GM23338 (cell line): ENCODE data around the gene CYP24A1. TPM values are rescaled to one million over a fixed set of nuclear protein-coding genes. Genes with fewer than 3 reads are reported as not detected.

Experiments
- ATAC-seq: fragments of 200-7000 bp; cut with Tn5 transposase; 3 replicates; pipeline ENCODE4 v1.9.1; 2020
- DNase-seq: peaks from one replicate; pipeline ENCODE4 v3.0.0-alpha.2; 2015; ENCODE audit warnings: low spot score
- H2AFZ ChIP-seq: fragments of 200-600 bp; sonication (generic); 2 replicates; pipeline ENCODE4 v1.8.0; 2016; ENCODE audit warnings: antibody characterized with exemption, mild to moderate bottlenecking, moderate library complexity
- H3F3A ChIP-seq: fragments of 200-600 bp; sonication (generic); replicated peaks from 2 replicates; pipeline ENCODE4 v1.8.0; 2017; ENCODE audit warnings: antibody characterized with exemption, mixed run types, low read depth
- H3K27ac ChIP-seq: fragments of 200-600 bp; sonication (generic); 2 replicates; pipeline ENCODE4 v1.6.1; 2016; ENCODE audit warnings: low read depth
- H3K27me3 ChIP-seq: fragments of 200-600 bp; sonication (generic); 2 replicates; pipeline ENCODE4 v1.8.0; 2016; ENCODE audit warnings: mild to moderate bottlenecking, mixed run types, moderate library complexity; ENCODE audit not compliant: insufficient read depth
- H3K36me3 ChIP-seq: fragments of 200-600 bp; sonication (generic); 2 replicates; pipeline ENCODE4 v1.8.0; 2016; ENCODE audit warnings: mild to moderate bottlenecking; ENCODE audit not compliant: insufficient read depth
- H3K4me1 ChIP-seq: fragments of 200-600 bp; sonication (generic); 2 replicates; pipeline ENCODE4 v1.8.0; 2016; ENCODE audit warnings: mild to moderate bottlenecking, moderate library complexity; ENCODE audit not compliant: insufficient read depth
- H3K4me2 ChIP-seq: fragments of 200-600 bp; sonication (generic); 2 replicates; pipeline ENCODE4 v1.7.1; 2017; ENCODE audit warnings: mixed run types
- H3K4me3 ChIP-seq: fragments of 200-600 bp; sonication (generic); 2 replicates; pipeline ENCODE4 v1.6.1; 2016; ENCODE audit warnings: mixed run types
- H3K79me2 ChIP-seq: fragments of 200-600 bp; sonication (generic); replicated peaks from 2 replicates; pipeline ENCODE4 v1.8.0; 2017; ENCODE audit warnings: mild to moderate bottlenecking; ENCODE audit not compliant: insufficient read depth
- H3K9me2 ChIP-seq: fragments of 200-600 bp; sonication (generic); 2 replicates; pipeline ENCODE4 v1.8.0; 2017; ENCODE audit not compliant: insufficient read depth
- H4K20me1 ChIP-seq: fragments of 200-600 bp; sonication (generic); replicated peaks from 2 replicates; pipeline ENCODE4 v1.8.0; 2017; ENCODE audit warnings: mild to moderate bottlenecking; ENCODE audit not compliant: insufficient read depth
- H3K27ac Mint-ChIP-seq: 2 replicates; pipeline ENCODE4 v1.8.0; 2020; ENCODE audit warnings: inconsistent platforms, mild to moderate bottlenecking, moderate library complexity, mixed read lengths
- H3K27me3 Mint-ChIP-seq: 3 replicates; pipeline ENCODE4 v1.8.0; 2022; ENCODE audit warnings: low read depth, mild to moderate bottlenecking, moderate library complexity, mixed read lengths, inconsistent platforms; ENCODE audit not compliant: insufficient read depth, poor library complexity
- H3K36me3 Mint-ChIP-seq: 3 replicates; pipeline ENCODE4 v1.8.0; 2021; ENCODE audit warnings: low read depth, mild to moderate bottlenecking, inconsistent platforms, moderate library complexity, mixed read lengths
- H3K4me1 Mint-ChIP-seq: 3 replicates; pipeline ENCODE4 v1.8.0; 2020; ENCODE audit warnings: mild to moderate bottlenecking, inconsistent platforms, mixed read lengths
- H3K4me3 Mint-ChIP-seq: 3 replicates; pipeline ENCODE4 v1.8.0; 2021; ENCODE audit warnings: moderate library complexity, mild to moderate bottlenecking, inconsistent platforms, mixed read lengths
- H3K9me3 Mint-ChIP-seq: 3 replicates; pipeline ENCODE4 v1.8.0; 2020; ENCODE audit warnings: moderate library complexity, mild to moderate bottlenecking, inconsistent platforms, mixed read lengths
- CREB1 ChIP-seq: fragments of 250-450 bp; sonication (Bioruptor Pico); IDR thresholded peaks from 2 replicates; pipeline ENCODE4 v1.5.0; 2020; ENCODE audit warnings: low read depth, mild to moderate bottlenecking, moderate library complexity
- EZH2 ChIP-seq: fragments of 200-600 bp; sonication (generic); IDR thresholded peaks from one replicate; pipeline ENCODE4 v1.8.0; 2017; ENCODE audit warnings: antibody characterized with exemption, mild to moderate bottlenecking, low read depth; ENCODE audit not compliant: unreplicated experiment
- JUNB ChIP-seq: IDR thresholded peaks from one replicate; pipeline ENCODE4 v1.6.1; 2016; ENCODE audit warnings: antibody characterized with exemption; ENCODE audit not compliant: unreplicated experiment
- POLR2AphosphoS5 ChIP-seq: IDR thresholded peaks from 2 replicates; pipeline ENCODE4 v1.6.1; 2016; ENCODE audit warnings: antibody characterized with exemption, low read depth
- polyA plus RNA-seq: library from polyadenylated mRNA; unstranded; fragments of >200 nt; fragmentation: Nextera tagmentation; extraction: Ambion mirVana; gene quantifications from 2 replicates; pipeline ENCODE4 v1.2.1, GENCODE V29; 2016
- total RNA-seq: library from RNA; depleted of rRNA; stranded (reverse); fragments of >200 nt; shearing (Covaris generic); gene quantifications from 2 replicates; pipeline ENCODE4 v1.2.3, GENCODE V29; 2014
- TF ChIP-seq, protein P1 (sequence below): IDR thresholded peaks from 2 replicates; pipeline ENCODE4 v1.6.1; 2016; ENCODE audit warnings: antibody characterized with exemption
- TF ChIP-seq, protein P2 (sequence below): IDR thresholded peaks from one replicate; pipeline ENCODE4 v1.6.1; 2018; ENCODE audit warnings: antibody characterized with exemption; ENCODE audit not compliant: unreplicated experiment
- TF ChIP-seq, protein P3 (sequence below): fragments of 250-450 bp; sonication (Bioruptor Pico); IDR thresholded peaks from 2 replicates; pipeline ENCODE4 v1.5.0; 2020; ENCODE audit warnings: mild to moderate bottlenecking, moderate library complexity

CYP24A1 gene
- total and polyA plus RNA-seq, 2 experiments from 2014 or later, result 0.10 TPM; not detected in 1

DNA sequence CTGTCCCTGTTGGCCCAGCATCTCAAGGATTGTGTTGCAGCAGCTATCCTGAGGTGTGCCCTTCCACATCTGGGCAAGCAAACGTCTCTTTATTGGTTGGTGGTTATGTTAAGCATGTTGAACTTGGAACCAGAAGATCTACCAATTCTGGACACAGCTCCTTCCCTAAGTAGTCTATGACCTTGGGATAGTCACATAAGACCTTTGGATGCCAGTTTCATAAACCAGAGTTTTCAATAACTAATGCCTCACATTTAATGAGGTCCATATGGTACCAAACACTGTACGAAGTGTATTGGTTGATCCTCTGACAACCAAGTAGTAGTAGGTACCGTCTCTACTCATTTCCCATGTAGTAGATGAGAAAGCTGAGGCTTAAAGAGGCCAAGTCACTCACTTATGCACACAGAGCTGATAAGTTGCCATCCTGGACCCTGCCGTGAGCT is 3.7 kb downstream of the CYP24A1 start:
- no peak overlapping the region for H3K27ac ChIP-seq
- no peaks in the 10 kb centered on the region for H3K36me3 ChIP-seq
- no peaks in the 10 kb centered on the region for H4K20me1 ChIP-seq
- H3K9me2 ChIP-seq, result no peaks in the 10 kb centered on the region
- no peak overlapping the region for H3K4me2 ChIP-seq
- H3K36me3 Mint-ChIP-seq, result no peaks in the 10 kb centered on the region
- H3K4me3 ChIP-seq, result no peak overlapping the region
- no peak for DNase-seq
- H3F3A ChIP-seq, result no peaks in the 10 kb centered on the region
- ATAC-seq, result no peak
- no peak overlapping the region for H3K27ac Mint-ChIP-seq
- H3K27me3 Mint-ChIP-seq, result peaks cover 51% of the 10 kb centered on the region
- peaks cover 13% of the 10 kb centered on the region for H3K4me1 ChIP-seq
- no peak for TF ChIP-seq CREB1 (CRISPR knock-in tag)
- TF ChIP-seq, protein P1, sequence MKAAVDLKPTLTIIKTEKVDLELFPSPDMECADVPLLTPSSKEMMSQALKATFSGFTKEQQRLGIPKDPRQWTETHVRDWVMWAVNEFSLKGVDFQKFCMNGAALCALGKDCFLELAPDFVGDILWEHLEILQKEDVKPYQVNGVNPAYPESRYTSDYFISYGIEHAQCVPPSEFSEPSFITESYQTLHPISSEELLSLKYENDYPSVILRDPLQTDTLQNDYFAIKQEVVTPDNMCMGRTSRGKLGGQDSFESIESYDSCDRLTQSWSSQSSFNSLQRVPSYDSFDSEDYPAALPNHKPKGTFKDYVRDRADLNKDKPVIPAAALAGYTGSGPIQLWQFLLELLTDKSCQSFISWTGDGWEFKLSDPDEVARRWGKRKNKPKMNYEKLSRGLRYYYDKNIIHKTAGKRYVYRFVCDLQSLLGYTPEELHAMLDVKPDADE, result no peak
- TF ChIP-seq JUNB, result no peak
- TF ChIP-seq, protein P2, sequence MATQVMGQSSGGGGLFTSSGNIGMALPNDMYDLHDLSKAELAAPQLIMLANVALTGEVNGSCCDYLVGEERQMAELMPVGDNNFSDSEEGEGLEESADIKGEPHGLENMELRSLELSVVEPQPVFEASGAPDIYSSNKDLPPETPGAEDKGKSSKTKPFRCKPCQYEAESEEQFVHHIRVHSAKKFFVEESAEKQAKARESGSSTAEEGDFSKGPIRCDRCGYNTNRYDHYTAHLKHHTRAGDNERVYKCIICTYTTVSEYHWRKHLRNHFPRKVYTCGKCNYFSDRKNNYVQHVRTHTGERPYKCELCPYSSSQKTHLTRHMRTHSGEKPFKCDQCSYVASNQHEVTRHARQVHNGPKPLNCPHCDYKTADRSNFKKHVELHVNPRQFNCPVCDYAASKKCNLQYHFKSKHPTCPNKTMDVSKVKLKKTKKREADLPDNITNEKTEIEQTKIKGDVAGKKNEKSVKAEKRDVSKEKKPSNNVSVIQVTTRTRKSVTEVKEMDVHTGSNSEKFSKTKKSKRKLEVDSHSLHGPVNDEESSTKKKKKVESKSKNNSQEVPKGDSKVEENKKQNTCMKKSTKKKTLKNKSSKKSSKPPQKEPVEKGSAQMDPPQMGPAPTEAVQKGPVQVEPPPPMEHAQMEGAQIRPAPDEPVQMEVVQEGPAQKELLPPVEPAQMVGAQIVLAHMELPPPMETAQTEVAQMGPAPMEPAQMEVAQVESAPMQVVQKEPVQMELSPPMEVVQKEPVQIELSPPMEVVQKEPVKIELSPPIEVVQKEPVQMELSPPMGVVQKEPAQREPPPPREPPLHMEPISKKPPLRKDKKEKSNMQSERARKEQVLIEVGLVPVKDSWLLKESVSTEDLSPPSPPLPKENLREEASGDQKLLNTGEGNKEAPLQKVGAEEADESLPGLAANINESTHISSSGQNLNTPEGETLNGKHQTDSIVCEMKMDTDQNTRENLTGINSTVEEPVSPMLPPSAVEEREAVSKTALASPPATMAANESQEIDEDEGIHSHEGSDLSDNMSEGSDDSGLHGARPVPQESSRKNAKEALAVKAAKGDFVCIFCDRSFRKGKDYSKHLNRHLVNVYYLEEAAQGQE, result no peak
- H3K4me1 Mint-ChIP-seq, result peaks cover 17% of the 10 kb centered on the region
- H3K79me2 ChIP-seq, result no peaks in the 10 kb centered on the region
- peaks cover 9% of the 10 kb centered on the region; the same call in 1 of the 3 replicates for H3K9me3 Mint-ChIP-seq
- H2AFZ ChIP-seq, result no peak overlapping the region
- H3K4me3 Mint-ChIP-seq, result no peak overlapping the region
- peaks cover 54% of the 10 kb centered on the region for H3K27me3 ChIP-seq

DNA sequence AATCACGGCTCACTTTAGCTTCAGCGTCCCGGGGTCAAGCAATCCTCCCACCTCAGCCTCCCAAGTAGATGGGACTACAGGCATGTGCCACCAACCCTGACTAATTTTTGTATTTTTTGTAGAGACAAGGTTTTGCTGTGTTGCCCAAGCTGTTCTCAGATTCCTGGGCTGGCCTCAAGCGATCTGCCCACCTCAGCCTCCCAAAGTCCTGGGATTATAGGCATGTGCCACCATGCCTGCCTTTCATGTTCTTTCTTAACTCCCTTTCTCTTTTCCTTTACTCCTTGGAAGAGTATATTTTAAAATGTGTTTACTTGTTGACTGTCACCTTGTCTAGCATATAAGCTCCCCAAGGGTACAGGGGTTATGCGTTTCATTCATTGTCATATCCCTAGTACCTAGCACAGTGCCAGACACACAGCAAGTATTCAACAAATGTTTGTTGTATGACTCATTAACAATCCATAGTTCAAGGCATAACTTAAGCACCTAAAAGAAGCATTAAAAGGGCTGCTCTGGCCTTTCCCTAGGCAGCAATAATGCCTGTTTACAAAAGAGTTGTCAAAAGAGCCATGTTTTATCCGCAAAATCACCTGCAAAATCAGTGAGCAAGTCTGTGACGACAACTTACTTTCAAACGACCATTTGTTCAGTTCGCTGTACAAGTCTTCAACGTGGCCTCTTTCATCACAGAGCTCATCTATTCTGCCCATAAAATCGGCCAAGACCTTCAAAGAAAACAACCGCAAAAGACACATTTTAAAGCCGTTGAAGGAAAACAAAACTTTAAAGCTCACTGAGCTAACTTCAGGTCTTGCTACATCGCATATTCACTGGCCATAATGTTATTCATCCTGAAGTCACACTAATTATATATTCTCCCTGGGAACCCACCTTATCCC is 4.6 kb downstream of the CYP24A1 start:
- Histone ChIP-seq H3K9me2 (no peaks in the 10 kb centered on the region), H3K27ac (no peak overlapping the region), H3K4me1 (0 out of 2 replicates have a peak, but pooled peaks cover 5% of the 10 kb centered on the region), H2AFZ (no peak overlapping the region), H3K79me2 (no peaks in the 10 kb centered on the region), H3K4me3 (no peak overlapping the region), H3F3A (no peaks in the 10 kb centered on the region), H3K36me3 (no peaks in the 10 kb centered on the region), H3K27me3 (peaks cover 46% of the 10 kb centered on the region), H4K20me1 (no peaks in the 10 kb centered on the region), H3K4me2 (no peak overlapping the region)
- Mint-ChIP-seq H3K27ac (no peak overlapping the region), H3K27me3 (peaks cover 43% of the 10 kb centered on the region), H3K4me1 (peaks cover 9% of the 10 kb centered on the region), H3K36me3 (no peaks in the 10 kb centered on the region), H3K4me3 (no peak overlapping the region), H3K9me3 (peaks cover 10% of the 10 kb centered on the region; the same call in 1 of the 3 replicates)
- no peak for ATAC-seq
- TF ChIP-seq POLR2AphosphoS5 (no peak), EZH2 (no peak)
- TF ChIP-seq, protein P1, result no peak
- TF ChIP-seq, protein P3, sequence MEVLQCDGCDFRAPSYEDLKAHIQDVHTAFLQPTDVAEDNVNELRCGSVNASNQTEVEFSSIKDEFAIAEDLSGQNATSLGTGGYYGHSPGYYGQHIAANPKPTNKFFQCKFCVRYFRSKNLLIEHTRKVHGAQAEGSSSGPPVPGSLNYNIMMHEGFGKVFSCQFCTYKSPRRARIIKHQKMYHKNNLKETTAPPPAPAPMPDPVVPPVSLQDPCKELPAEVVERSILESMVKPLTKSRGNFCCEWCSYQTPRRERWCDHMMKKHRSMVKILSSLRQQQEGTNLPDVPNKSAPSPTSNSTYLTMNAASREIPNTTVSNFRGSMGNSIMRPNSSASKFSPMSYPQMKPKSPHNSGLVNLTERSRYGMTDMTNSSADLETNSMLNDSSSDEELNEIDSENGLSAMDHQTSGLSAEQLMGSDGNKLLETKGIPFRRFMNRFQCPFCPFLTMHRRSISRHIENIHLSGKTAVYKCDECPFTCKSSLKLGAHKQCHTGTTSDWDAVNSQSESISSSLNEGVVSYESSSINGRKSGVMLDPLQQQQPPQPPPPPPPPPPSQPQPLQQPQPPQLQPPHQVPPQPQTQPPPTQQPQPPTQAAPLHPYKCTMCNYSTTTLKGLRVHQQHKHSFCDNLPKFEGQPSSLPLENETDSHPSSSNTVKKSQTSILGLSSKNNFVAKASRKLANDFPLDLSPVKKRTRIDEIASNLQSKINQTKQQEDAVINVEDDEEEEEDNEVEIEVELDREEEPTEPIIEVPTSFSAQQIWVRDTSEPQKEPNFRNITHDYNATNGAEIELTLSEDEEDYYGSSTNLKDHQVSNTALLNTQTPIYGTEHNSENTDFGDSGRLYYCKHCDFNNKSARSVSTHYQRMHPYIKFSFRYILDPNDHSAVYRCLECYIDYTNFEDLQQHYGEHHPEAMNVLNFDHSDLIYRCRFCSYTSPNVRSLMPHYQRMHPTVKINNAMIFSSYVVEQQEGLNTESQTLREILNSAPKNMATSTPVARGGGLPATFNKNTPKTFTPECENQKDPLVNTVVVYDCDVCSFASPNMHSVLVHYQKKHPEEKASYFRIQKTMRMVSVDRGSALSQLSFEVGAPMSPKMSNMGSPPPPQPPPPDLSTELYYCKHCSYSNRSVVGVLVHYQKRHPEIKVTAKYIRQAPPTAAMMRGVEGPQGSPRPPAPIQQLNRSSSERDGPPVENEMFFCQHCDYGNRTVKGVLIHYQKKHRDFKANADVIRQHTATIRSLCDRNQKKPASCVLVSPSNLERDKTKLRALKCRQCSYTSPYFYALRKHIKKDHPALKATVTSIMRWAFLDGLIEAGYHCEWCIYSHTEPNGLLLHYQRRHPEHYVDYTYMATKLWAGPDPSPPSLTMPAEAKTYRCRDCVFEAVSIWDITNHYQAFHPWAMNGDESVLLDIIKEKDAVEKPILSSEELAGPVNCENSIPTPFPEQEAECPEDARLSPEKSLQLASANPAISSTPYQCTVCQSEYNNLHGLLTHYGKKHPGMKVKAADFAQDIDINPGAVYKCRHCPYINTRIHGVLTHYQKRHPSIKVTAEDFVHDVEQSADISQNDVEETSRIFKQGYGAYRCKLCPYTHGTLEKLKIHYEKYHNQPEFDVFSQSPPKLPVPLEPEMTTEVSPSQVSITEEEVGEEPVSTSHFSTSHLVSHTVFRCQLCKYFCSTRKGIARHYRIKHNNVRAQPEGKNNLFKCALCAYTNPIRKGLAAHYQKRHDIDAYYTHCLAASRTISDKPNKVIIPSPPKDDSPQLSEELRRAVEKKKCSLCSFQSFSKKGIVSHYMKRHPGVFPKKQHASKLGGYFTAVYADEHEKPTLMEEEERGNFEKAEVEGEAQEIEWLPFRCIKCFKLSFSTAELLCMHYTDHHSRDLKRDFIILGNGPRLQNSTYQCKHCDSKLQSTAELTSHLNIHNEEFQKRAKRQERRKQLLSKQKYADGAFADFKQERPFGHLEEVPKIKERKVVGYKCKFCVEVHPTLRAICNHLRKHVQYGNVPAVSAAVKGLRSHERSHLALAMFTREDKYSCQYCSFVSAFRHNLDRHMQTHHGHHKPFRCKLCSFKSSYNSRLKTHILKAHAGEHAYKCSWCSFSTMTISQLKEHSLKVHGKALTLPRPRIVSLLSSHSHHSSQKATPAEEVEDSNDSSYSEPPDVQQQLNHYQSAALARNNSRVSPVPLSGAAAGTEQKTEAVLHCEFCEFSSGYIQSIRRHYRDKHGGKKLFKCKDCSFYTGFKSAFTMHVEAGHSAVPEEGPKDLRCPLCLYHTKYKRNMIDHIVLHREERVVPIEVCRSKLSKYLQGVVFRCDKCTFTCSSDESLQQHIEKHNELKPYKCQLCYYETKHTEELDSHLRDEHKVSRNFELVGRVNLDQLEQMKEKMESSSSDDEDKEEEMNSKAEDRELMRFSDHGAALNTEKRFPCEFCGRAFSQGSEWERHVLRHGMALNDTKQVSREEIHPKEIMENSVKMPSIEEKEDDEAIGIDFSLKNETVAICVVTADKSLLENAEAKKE (CRISPR knock-in tag), result no peak
- no peak for DNase-seq
